MM.1S (cell line): ENCODE data around the gene ZNF782.

Experiments used
- EZH2 ChIP-seq: fragments of 300-600 bp; sonication (generic); optimal IDR thresholded peaks from 2 replicates; pipeline ENCODE3; 2017; ENCODE audit warnings: low read depth, mild to moderate bottlenecking, antibody characterized with exemption, low read length, mixed read lengths
- EZH2phosphoT487 ChIP-seq: fragments of 300-600 bp; sonication (generic); IDR thresholded peaks from 2 replicates; pipeline ENCODE4 v1.6.1; 2018; ENCODE audit warnings: antibody characterized with exemption, low read length
- TF ChIP-seq, protein P1 (sequence below): fragments of 300-600 bp; sonication (generic); IDR thresholded peaks from 2 replicates; pipeline ENCODE4 v1.5.1; 2016; ENCODE audit warnings: antibody characterized with exemption, low read length, mixed read lengths

DNA sequence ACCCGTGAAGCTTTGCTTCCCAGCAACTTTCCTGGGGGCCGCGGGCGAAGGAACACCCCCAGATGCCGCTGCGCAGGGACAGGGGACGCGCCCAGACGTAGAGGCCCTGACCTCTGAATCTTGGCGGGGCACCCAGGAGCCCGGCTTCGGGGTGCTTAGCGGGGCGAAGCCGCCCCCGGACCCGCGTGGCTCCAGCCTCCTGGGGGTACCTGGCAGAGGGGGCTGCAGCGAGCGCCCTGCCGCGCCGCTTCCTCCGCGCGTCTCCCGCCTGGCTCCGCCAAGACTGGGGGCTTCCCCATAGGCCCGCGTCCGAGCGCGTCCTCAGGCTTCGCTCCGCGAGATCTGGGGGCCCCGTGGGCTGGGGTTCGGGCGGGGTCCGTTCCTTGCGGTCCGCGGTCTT lies 23.0 kb upstream of the ZNF782 start:
- TF ChIP-seq, protein P1, sequence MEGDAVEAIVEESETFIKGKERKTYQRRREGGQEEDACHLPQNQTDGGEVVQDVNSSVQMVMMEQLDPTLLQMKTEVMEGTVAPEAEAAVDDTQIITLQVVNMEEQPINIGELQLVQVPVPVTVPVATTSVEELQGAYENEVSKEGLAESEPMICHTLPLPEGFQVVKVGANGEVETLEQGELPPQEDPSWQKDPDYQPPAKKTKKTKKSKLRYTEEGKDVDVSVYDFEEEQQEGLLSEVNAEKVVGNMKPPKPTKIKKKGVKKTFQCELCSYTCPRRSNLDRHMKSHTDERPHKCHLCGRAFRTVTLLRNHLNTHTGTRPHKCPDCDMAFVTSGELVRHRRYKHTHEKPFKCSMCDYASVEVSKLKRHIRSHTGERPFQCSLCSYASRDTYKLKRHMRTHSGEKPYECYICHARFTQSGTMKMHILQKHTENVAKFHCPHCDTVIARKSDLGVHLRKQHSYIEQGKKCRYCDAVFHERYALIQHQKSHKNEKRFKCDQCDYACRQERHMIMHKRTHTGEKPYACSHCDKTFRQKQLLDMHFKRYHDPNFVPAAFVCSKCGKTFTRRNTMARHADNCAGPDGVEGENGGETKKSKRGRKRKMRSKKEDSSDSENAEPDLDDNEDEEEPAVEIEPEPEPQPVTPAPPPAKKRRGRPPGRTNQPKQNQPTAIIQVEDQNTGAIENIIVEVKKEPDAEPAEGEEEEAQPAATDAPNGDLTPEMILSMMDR: no peak
- no peak for TF ChIP-seq EZH2phosphoT487
- TF ChIP-seq EZH2: no peak
